Pons (tissue), 1 donor: ENCODE measurements around the gene TTLL9.

ENCODE experiments used
- DNase-seq: peaks from one replicate; pipeline ENCODE4 v3.0.0-alpha.2; 2016; ENCODE audit warnings: low spot score

The TTLL9 gene

GRCh38 chr20:31945319-31945718, 74.9 kb downstream of the TTLL9 start:
- no peak for DNase-seq

- peak; percentile 25 for DNase-seq
Observed at GRCh38 chr20:31945785-31946184, 75.4 kb downstream of the TTLL9 start.

GRCh38 chr20:31948008-31948407, 77.6 kb downstream of the TTLL9 start:
- DNase-seq, result no peak

- DNase-seq, result no peak
Observed at GRCh38 chr20:31949877-31950646, 79.6 kb downstream of the TTLL9 start.

GRCh38 chr20:31951203-31951529, 80.7 kb downstream of the TTLL9 start:
- DNase-seq, result no peak

GRCh38 chr20:31951530-31952453, 81.4 kb downstream of the TTLL9 start, which contains the start of gene PDRG1:
Gene PDRG1 (minus strand): TSS chr20:31952046. CDS start chr20:31951961, 85 bp downstream.
- DNase-seq, result peak; percentile 91

GRCh38 chr20:31953556-31954148, 83.2 kb downstream of the TTLL9 start:
- no peak for DNase-seq

- DNase-seq, result no peak
Observed at GRCh38 chr20:31954500-31954899, 84.1 kb downstream of the TTLL9 start.

- no peak for DNase-seq
Observed at GRCh38 chr20:31956556-31957526, 86.4 kb downstream of the TTLL9 start.

GRCh38 chr20:31962761-31963160, 92.3 kb downstream of the TTLL9 start:
- no peak for DNase-seq

GRCh38 chr20:31963889-31964288, 93.5 kb downstream of the TTLL9 start:
- DNase-seq, result no peak

GRCh38 chr20:31966991-31967655, 96.7 kb downstream of the TTLL9 start:
- DNase-seq, result no peak

GRCh38 chr20:31967830-31968249, 97.4 kb downstream of the TTLL9 start, which contains the start of gene XKR7:
Gene XKR7 (plus strand): TSS chr20:31968151. CDS start chr20:31968176, 25 bp downstream.
- DNase-seq, result no peak

GRCh38 chr20:31968291-31969126, 98.1 kb downstream of the TTLL9 start:
- DNase-seq, result no peak

- DNase-seq, result no peak
Observed at GRCh38 chr20:31969991-31970390, 99.6 kb downstream of the TTLL9 start.

- no peak for DNase-seq
Observed at GRCh38 chr20:31972471-31973021, 102.1 kb downstream of the TTLL9 start.

GRCh38 chr20:31974296-31974695, 103.9 kb downstream of the TTLL9 start:
- DNase-seq, result no peak

GRCh38 chr20:31974951-31975487, 104.6 kb downstream of the TTLL9 start:
- no peak for DNase-seq

- DNase-seq, result no peak
Observed at GRCh38 chr20:31975874-31976273, 105.4 kb downstream of the TTLL9 start.
